ENCODE measurements around the gene RPS5. TPM values are rescaled to one million over a fixed set of nuclear protein-coding genes. Genes with fewer than 3 reads are reported as not detected.
"Not testable (repeated sequence)": the region's sequence is repeated elsewhere in the genome, so short reads cannot be mapped to it uniquely, and the experiment has no call there.

RPS5 gene
- total RNA-seq, 1 experiment from 2014 or later: 1,933 TPM

DNA sequence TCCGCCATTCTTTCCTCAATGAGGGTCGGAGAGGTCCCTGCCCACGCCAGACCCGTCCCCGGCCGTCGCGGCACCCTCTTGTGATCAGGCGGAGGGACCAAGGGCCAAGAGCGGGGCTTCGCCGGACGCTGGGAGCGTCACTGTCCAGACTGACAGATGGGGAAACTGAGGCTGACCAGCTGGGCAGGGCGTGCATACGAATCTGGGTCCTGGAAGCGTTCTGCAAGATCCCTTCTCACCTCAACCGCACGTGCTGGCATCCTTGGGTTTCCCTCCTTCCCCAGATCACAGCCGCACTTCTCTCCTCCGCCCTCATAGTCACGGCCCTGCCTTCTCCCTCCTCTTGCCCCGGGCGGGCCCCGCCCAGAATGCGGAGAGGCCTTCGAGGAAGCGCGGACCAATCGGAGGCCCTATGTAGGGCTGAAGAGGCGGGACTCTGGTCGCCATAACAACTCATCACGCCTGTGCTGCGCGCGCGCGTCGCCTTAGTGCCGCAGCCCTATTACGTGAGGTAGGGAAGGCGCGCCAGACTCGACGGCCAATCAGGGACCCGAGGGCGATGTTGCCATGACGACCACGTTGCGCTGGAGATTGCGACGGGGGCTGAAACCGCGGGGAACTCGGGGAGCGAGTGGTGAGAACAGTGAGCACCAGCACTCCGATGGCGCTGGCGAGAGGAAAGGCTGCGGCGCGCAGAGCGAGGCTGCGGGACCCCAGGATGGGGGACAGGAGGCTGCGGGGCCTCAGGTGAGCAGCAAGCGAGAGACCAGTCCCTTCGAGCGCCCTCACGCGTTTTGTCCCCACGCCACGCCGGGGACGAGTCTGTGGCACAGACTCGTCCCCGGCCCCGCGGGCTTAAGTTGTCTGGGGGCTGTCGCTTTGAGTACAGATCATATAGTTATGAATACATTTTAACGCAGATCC lies 14.1 kb downstream of the RPS5 start:
- DNase-seq (ENCODE audit: extremely low read depth, low read depth): peak; percentile 97

- DNase-seq (ENCODE audit: extremely low read depth, low read depth): no peak
These were observed 14.9 kb downstream of the RPS5 start for GRCh38 chr19:58401840-58402421.

DNA sequence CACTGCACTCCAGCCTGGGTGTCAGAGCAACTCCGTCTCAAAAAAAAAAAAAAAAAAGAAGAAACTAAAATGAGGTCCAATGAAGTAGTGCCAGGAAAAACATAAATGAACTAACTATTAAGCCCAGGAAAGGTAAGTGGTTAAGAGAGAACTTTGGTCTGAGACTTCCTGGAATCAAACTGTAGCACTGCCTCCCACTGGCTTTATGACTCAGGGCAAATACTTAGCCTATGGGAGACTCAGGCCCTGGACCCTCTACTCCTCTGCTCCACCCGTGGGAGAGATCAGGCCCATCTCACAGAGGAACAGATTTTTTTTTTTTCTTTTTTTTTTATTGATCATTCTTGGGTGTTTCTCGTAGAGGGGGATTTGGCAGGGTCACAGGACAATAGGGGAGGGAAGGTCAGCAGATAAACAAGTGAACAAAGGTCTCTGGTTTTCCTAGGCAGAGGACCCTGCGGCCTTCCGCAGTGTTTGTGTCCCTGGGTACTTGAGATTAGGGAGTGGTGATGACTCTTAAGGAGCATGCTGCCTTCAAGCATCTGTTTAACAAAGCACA lies 16.9 kb downstream of the RPS5 start:
- DNase-seq (ENCODE audit: extremely low read depth, low read depth): not testable (repeated sequence)

GRCh38 chr19:58406818-58407657 lies 20.0 kb downstream of the RPS5 start:
- no peak for DNase-seq (ENCODE audit: extremely low read depth, low read depth)

GRCh38 chr19:58407658-58408151 lies 20.6 kb downstream of the RPS5 start:
- DNase-seq (ENCODE audit: extremely low read depth, low read depth): no peak

DNA sequence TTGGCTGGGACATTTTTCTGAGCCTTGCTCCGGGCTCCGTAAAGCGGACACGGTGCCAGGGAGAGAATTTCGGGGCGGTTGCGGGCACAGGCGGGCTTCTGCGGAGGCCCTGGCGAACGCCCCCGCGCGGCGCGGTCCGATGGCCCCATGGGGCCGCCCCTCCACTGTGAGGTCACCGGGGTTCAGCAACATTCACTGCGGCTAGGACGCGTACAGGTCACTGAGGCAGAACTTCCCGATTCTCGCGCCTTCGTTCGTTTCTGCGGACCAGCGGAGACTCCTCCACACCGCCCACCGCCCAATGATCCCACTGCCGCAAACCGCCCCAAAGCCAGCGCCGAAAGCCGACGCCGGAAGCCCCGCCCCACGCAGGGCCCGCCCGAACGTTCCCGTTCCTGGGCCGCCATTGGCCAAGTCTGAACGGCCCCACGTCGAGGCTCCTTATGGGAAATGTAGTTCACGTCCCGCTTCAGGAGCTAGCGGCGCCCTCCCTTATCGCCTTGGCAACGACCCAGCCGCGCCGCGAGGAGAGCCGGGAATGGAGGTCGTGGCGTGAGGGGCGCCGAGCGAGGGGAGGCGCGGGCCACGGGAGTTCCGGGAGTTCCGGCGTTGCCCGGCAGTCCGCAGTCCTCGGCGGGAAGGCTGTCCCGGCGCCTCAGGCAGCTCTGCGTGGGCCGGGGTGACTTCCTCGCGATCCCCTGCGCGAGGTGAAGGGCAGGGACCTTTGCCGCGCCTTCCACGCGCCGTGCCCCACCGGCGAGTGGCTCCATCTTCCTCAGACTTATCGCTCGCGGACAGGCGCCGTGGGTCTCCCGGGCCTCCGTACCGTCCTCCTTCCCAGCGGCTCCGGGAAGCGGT lies 21.3 kb downstream of the RPS5 start, which contains the start of gene ZNF584:
TSS of gene ZNF584 (plus strand) at position 498 of the 858 bp plus-strand sequence. CDS start 499 bp downstream, outside the sequence.
- peak; percentile 89 for DNase-seq (ENCODE audit: extremely low read depth, low read depth)

DNA sequence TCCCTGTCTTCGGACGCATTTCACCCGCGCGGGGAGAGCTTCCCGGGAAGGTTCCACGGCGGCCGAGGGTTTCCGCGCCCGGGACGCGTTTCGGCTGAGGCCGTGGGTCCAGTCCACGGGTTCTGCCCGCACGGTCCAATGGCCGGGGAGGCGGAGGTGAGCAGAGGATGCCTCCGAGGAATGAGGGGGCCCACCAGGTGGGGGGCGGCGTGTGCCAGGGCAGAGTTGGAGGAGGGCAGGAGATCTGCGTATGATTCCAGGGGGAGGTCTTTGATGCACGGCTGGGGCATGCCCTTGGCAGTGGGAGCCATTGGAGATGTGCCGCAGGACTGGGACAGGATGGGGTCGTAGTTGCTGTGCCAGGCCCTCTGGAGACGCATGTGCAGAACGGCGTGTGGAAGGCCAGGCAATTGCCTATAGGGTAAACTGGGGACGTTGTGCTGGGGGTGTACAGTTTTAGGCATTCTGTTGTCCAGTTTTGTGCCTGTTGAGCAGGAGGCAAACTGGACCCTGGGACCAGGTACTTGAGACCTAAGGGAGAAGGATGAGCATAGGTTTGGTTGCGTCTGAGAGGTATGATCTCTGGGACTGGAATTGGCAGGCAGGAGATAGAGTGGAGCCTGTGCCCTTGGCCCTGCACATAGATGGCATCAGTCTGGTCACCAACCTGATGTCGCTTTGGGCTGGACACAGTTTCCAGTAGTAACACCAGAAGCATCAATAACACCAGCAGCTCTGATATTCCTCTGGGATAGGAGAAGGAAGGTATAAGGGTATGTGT lies 22.1 kb downstream of the RPS5 start:
- DNase-seq (ENCODE audit: extremely low read depth, low read depth): no peak

- DNase-seq (ENCODE audit: extremely low read depth, low read depth): no peak
These were observed 29.5 kb downstream of the RPS5 start for GRCh38 chr19:58416604-58417003.

DNA sequence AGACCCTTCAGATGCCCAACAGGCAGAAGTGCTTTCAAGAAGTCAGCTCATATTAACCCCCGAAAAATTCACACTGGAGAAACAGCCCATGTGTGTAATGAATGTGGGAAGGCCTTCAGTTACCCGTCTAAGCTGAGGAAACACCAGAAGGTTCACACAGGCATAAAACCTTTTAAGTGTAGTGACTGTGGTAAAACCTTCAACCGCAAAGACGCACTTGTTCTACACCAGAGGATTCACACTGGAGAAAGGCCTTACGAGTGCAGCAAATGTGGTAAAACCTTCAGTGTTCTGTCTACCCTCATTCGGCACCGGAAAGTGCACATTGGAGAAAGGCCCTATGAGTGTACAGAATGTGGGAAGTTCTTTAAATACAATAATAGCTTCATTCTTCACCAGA lies 30.0 kb downstream of the RPS5 start:
- DNase-seq (ENCODE audit: extremely low read depth, low read depth): no peak

DNA sequence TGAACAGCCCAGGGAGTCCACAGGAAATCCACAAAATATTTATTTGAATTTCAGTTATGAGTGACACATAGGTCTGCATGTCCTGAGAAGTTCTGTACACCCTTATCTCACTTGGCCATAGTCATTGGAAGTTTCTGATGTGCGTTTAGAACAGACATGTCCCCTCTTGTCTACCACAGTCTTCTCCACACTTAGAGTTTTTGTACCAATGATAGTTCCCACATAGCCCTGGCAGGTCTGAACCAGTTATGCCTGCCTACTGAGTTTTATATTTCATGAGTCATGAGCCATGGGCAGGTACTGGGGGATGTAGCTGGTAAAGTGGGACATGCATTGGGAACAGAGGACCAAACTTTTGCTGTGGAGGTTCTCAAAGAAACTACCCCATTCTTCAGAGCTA lies 41.5 kb downstream of the RPS5 start:
- DNase-seq (ENCODE audit: extremely low read depth, low read depth): no peak

DNA sequence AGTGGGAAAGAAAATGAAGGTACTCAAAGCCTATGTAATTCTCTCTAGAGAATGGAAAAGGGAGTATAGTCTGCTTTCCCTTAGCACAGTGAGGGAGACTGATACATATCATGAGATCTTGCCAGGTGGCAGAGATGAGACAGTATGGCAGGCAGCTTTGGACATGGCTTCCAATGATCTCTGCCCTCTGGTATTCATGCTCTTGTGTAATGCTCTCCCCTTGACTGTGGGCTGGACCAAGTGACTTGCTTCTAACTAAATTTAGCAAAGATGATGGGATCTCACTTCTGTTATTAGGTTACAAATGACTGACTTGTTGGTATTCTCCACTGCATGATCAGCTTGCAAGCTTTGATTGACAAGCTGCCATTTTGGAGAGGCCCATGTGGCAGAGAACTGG lies 42.7 kb downstream of the RPS5 start:
- DNase-seq (ENCODE audit: extremely low read depth, low read depth): no peak

GRCh38 chr19:58434217-58434616 lies 47.1 kb downstream of the RPS5 start:
- no peak for DNase-seq (ENCODE audit: extremely low read depth, low read depth)

- peak; percentile 90 for DNase-seq (ENCODE audit: extremely low read depth, low read depth)
These were observed 52.8 kb downstream of the RPS5 start, which contains the start of gene ZNF132 for GRCh38 chr19:58439576-58440554. Gene ZNF132, minus strand, starts transcription at chr19:58440153. Its CDS starts 332 bp downstream, at chr19:58439821.

DNA sequence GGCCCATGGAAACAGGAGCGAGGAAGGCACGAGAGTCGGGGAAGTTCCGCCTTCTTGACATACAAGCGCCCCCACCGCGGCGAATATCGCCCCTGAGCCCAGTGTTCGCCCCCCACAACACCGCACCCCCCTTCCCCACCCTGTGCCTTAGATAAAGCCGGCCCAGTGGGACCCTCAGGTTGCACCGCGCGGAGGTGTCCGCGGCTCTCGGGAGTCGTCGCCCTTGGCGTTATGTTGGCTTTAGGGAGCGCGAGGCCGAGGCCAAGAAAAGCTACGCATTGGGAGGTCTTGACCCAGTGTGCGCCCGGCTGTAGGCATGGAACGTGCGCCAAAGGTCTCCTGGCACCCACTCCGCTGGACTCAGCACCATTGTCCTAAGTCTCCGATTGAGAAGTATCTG lies 53.5 kb downstream of the RPS5 start:
- no peak for DNase-seq (ENCODE audit: extremely low read depth, low read depth)

- not testable (repeated sequence) for DNase-seq (ENCODE audit: extremely low read depth, low read depth)
These were observed 55.9 kb downstream of the RPS5 start for GRCh38 chr19:58442986-58443385.
